ENCODE data around the gene SPATA32. TPM values are rescaled to one million over a fixed set of nuclear protein-coding genes. Genes with fewer than 3 reads are reported as not detected.
A peak's percentile ranks its signal among the peaks of the same experiment; 100 is the strongest.

SPATA32 gene
- polyA plus RNA-seq, 1 donor = not detected

GRCh38 chr17:45246338-45246737, 15.6 kb downstream of the SPATA32 start:
- DNase-seq = no peak

- DNase-seq = no peak
These were observed 16.9 kb downstream of the SPATA32 start for GRCh38 chr17:45244725-45245656.

- DNase-seq = no peak
These were observed 18.1 kb downstream of the SPATA32 start for GRCh38 chr17:45243750-45244149.

GRCh38 chr17:45242029-45242414, 19.9 kb downstream of the SPATA32 start:
- DNase-seq = no peak

- DNase-seq = no peak
These were observed 20.4 kb downstream of the SPATA32 start for GRCh38 chr17:45241328-45242028.

GRCh38 chr17:45240905-45241327, 21.0 kb downstream of the SPATA32 start:
- no peak for DNase-seq

- no peak for DNase-seq
These were observed 23.6 kb downstream of the SPATA32 start for GRCh38 chr17:45238155-45238774.

GRCh38 chr17:45237686-45238085, 24.2 kb downstream of the SPATA32 start:
- no peak for DNase-seq

GRCh38 chr17:45236282-45236606, 25.6 kb downstream of the SPATA32 start:
- DNase-seq = no peak

GRCh38 chr17:45235416-45236281, 26.2 kb downstream of the SPATA32 start:
- DNase-seq = peak; percentile 65

GRCh38 chr17:45234641-45235415, 27.1 kb downstream of the SPATA32 start:
- DNase-seq = no peak

- DNase-seq = no peak
These were observed 28.4 kb downstream of the SPATA32 start for GRCh38 chr17:45233423-45233924.

- DNase-seq = no peak
These were observed 29.1 kb downstream of the SPATA32 start for GRCh38 chr17:45232514-45233422.

GRCh38 chr17:45231481-45232116, 30.3 kb downstream of the SPATA32 start:
- DNase-seq = no peak

GRCh38 chr17:45230787-45231480, 31.0 kb downstream of the SPATA32 start:
- DNase-seq = no peak

GRCh38 chr17:45230410-45230786, 31.5 kb downstream of the SPATA32 start:
- no peak for DNase-seq

GRCh38 chr17:45229681-45230409, 32.0 kb downstream of the SPATA32 start:
- no peak for DNase-seq

- peak; percentile 70 for DNase-seq
These were observed 32.9 kb downstream of the SPATA32 start for GRCh38 chr17:45228763-45229539.
